AG10803 (cell line): ENCODE data around the gene PCBP3.

Experiments
- DNase-seq: peaks from one replicate; pipeline ENCODE4 v3.0.0; 2010; ENCODE audit warnings: low read depth
- H3K4me3 ChIP-seq: 2 replicates; pipeline ENCODE4 v1.5.1; 2011; ENCODE audit warnings: mild to moderate bottlenecking, low read length, control low read depth
- CTCF ChIP-seq: conservative IDR thresholded peaks from 2 replicates; pipeline ENCODE4 v1.5.1; 2011; ENCODE audit warnings: mild to moderate bottlenecking, low read length, control low read depth, inconsistent platforms

The PCBP3 gene

GRCh38 chr21:45742247-45742646 is 98.7 kb downstream of the PCBP3 start:
- TF ChIP-seq CTCF: no peak
- no peak for DNase-seq
- H3K4me3 ChIP-seq: no peak overlapping the region

GRCh38 chr21:45745256-45745655 is 101.7 kb downstream of the PCBP3 start:
- no peak for TF ChIP-seq CTCF
- no peak for DNase-seq
- H3K4me3 ChIP-seq: no peak overlapping the region

GRCh38 chr21:45747233-45747766 is 103.8 kb downstream of the PCBP3 start:
- no peak for TF ChIP-seq CTCF
- DNase-seq: no peak
- no peak overlapping the region for H3K4me3 ChIP-seq

GRCh38 chr21:45747802-45748445 is 104.4 kb downstream of the PCBP3 start:
- TF ChIP-seq CTCF: 0 out of 2 replicates have a peak, but pooled peaks have one; percentile 11
- no peak overlapping the region for H3K4me3 ChIP-seq
- peak; percentile 55 for DNase-seq

GRCh38 chr21:45748593-45748992 is 105.1 kb downstream of the PCBP3 start:
- no peak for DNase-seq
- TF ChIP-seq CTCF: no peak
- no peak overlapping the region for H3K4me3 ChIP-seq

- no peak for DNase-seq
- no peak for TF ChIP-seq CTCF
- no peak overlapping the region for H3K4me3 ChIP-seq
These were observed 106.4 kb downstream of the PCBP3 start for GRCh38 chr21:45749974-45750373.

GRCh38 chr21:45750936-45751335 is 107.4 kb downstream of the PCBP3 start:
- no peak for TF ChIP-seq CTCF
- DNase-seq: no peak
- no peak overlapping the region for H3K4me3 ChIP-seq
